HG02763 (cell line): ENCODE results near the gene OBI1.
A peak's percentile ranks its signal among the peaks of the same experiment; 100 is the strongest.

ENCODE experiments used
- ATAC-seq: cut with Tn5 transposase; IDR thresholded peaks from one replicate; pipeline ENCODE4 v1.9.1; 2021; ENCODE audit warnings: mild to moderate bottlenecking, moderate library complexity; ENCODE audit not compliant: unreplicated experiment

Gene OBI1, protein sequence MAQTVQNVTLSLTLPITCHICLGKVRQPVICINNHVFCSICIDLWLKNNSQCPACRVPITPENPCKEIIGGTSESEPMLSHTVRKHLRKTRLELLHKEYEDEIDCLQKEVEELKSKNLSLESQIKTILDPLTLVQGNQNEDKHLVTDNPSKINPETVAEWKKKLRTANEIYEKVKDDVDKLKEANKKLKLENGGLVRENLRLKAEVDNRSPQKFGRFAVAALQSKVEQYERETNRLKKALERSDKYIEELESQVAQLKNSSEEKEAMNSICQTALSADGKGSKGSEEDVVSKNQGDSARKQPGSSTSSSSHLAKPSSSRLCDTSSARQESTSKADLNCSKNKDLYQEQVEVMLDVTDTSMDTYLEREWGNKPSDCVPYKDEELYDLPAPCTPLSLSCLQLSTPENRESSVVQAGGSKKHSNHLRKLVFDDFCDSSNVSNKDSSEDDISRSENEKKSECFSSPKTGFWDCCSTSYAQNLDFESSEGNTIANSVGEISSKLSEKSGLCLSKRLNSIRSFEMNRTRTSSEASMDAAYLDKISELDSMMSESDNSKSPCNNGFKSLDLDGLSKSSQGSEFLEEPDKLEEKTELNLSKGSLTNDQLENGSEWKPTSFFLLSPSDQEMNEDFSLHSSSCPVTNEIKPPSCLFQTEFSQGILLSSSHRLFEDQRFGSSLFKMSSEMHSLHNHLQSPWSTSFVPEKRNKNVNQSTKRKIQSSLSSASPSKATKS

DNA sequence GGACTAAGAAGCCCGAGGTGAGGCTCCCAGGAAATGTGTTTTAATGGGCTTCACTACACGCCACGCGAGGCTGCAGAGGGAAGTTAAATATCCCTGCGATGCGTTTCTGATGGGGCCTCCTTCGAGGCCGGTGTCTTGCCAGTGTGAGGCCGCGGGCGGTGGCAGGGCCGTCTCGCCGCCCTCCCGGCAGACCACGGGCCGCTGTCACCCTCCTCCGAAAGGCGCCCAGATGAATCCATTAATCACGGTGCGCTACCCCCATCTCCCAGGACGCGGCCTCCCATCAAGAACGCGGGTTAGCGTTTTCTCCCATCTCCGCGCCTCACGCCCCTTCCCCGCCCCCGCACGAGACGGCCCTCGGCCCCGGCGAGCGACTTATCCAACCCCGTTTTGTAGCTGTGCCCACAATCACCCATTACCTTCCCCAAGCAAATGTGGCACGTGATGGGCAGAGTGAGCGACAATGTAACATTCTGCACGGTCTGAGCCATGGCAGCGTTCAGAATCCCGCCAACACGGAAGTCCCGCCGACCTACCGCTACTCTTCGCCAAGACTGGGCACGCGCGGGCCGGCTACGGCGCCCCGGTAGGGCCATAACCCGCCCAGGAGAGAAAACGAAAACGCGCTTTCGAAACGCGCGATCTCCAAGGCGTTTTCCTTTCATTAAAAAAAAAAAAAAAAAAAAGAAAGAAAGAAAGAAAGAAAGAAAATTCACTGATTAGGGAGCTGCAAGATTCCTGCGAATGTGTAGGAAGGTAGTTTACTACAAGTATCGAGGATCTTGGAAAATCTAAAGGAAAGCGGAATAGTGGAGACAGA lies at the start of gene OBI1:
OBI1 (minus strand) TSS at position 526 of the 820 bp plus-strand sequence; CDS start at position 491, 35 bp downstream.
- peak; percentile 80 for ATAC-seq

DNA sequence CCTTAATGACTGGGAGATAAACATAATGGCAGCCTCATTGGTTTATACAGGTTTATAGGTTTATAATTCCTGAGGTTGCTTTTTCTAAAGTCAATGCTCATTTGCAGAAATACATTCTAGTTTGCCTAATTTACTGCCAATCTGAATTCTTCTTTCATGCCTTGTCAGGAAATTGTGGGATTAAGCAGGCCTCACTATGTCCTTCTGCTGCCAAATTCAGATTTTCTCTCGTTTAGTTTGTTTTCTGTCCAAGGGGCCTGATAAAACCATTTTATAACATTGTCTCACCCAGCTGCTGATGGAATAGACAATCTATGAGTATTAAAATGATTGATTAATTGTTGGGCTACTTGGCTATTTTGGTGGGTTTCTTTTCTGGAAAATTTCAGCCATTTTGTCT lies 42.4 kb upstream of the OBI1 start:
- no peak for ATAC-seq

DNA sequence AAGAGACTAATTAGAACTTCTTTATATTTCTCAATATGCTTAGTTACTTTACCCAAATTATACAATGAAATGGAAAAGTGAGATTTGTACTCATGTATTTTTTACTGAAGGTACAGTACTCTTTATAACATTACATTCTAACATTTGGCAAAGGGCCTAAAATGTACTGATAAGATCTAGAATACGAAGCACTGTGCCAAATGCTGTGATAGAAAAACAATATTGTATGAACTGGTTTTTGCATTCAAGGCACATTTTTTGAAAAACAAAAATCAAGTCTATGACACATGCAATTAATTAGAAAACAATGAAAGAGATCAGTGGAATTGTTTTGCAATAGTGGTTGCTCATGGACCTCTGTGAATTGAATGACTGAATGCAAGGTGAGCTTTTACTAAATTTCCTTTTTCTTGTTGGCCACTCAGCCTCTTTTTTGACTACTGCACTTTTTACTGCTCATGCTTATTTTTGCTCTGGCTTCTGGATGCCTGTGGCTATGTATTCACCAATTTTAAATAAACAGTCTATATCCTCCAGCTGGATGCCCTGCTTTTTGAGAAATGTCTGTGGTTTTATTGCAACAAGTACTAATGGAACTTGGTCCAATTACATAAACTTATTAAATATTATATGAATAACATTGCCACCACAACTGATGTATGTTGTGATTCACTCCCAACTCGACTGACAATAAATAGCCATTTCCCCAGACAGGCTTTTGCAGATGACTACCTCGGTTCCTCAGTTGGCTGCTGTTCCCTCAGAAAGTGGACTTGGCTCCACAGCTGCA lies 41.4 kb upstream of the OBI1 start:
- ATAC-seq, result no peak

DNA sequence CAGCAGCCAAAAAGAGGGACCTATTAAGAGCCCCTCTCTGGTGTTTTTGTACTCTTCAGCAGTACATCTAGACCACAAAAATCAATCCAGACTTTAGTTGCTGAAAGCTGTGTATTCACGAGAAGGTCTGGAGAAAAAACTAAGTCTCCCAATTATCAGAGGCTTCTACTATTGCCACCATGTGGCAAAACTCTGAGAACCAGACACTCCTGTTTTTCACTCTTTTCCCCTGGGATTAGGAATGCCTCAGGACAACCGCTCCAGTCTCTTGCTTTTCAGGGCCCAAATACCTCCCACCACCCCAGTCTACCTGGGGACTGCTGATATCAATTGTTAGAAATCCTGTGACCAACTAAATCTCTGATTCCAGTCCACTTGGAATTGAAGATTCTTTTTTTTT lies 30.1 kb upstream of the OBI1 start:
- no peak for ATAC-seq

DNA sequence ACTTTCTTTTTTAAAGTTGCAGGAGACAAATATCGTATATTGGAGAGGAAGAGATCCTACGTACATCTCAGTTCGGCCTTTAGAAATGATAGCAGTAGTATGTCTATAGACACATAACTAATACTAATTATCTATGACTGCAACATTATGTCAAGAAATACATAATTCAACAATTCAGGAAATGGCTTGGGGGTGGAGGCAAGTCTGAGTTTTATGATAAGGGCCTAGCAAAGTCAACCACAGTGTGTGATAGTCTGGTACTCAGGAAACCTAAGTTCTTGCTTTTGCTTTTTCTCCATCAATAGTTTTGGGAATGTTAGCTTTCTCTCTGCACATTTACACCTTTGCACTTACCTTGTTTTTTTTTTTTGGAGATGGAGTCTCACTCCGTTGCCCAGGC lies 27.5 kb upstream of the OBI1 start:
- no peak for ATAC-seq

DNA sequence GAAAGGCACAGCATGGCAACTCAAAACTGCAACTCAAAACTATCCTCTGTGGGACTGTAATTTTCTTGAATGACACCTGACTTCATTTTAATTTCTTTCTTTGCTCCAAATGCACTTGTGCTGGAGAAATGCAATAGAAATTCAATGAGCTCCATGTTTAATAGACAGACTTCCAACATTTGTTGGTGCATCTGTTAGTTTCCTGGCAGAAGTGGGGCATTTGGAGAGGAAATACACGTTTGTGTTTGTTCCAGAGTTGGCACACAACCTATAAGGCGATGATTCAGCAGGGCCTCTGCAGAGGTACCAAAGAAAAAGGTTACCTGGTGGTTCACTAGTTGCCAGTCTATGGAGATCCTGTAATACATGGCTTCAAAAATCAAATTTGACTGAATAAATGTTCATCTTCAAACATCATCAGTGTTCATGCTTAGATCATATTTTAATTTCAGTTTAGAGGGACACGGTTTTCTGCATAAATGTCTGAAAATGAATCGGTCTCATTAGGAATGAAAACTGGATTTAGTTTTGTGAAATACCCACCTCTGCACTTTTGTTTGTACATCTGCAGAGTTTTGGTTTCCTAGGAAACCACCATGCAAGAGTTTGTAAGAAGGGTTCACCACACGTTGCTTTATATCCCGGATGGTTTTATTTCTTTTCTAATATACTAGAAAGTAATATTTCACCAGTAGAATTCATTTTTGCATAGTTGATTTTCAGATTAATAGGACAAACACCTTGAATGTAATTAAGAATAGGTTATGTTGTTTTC lies 21.8 kb upstream of the OBI1 start:
- ATAC-seq, result no peak

DNA sequence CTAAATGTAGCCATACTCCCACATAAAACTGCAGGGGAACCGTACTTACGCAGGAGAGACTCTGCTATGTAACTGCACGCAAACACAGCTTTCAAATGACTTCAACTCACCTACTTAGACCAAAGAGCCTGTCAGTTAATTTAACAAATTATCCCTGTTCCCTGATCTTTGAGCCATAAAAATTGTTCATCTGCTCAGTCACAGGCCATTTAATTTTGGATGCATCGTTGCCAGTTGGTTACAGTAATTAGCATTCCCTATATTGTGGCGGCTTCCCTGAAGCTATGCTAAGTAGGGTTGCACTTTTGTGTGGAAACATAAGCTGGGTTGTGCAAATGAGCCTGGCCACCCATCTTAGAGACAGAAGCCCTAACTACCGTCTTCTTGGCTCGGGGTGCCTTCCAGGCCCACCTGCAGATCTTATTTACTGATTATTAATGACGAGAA lies 21.2 kb upstream of the OBI1 start:
- no peak for ATAC-seq

DNA sequence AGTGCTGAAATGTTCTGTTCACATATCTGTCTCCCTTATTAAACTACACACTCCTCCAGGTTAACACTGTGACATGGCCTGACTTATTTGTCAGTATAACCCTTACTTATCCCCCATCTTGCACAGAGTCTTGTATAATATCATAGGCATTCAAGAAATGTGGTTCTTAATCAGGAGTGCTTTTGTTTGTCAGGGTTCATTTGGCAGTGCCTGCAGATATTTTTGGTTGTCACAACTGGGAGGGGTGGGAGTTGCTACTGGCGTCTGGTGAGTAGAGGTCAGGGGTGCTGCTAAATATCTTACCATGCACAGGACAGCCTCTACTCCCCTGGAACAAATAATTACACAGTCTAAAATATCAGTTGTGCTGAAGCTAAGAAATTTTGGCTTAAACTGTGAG lies 20.4 kb upstream of the OBI1 start:
- ATAC-seq, result no peak

DNA sequence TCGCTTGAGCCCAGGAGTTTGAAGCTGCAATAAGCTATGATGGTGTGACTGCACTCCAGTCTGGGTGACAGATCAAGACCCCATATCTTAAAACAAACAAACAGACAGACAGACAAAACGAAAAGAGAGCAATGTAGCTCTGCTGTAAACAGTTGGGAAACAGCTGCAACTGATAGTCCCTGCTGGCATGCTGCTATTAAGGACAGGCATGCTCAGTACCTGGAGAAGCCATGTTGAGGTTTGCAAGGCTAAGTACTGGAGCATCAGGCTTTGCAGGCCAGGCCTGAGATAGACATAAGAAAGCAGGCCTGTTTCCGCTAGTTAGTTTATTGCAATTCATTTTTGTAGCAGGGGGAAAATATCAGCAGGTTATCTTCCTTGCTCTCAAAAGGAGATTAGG lies 16.2 kb upstream of the OBI1 start:
- ATAC-seq, result no peak

DNA sequence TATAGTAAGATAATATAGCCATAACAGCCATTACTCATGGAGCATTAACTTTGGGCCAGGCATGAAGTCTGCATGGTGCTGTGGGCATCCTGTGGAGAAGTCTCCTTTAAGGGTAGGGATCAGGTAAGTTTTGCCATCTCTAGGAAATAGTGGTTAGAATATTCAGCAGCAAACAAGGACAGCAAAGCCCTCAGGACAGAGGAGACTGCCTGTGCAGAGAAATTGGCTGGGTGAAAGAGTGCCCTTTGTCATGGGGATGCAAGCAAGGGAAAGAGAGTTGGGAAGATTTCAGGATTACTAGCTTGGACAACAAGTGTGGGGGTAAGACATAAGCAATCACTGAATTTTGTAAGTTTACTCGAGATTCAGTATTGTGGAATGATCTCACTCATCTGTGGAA lies 15.7 kb upstream of the OBI1 start:
- ATAC-seq, result no peak

DNA sequence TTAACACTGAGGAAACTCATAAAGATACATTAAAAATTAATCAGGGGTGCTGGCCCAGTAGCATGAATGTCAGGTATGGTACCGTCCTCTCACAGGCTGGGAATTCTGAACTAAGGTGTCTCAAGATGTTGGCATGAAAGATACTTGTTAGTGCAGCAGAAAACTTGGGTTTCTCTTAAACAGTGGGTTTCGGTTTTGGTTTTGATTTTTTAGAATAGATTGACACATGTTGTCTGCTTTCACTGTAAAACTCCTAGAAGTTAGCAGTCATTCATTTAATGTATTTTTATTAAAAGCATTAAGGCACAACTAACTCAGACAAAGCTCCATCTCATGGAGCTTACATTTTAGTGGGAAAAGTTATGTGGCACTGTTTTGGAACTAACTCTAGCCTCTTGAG lies 3.5 kb upstream of the OBI1 start:
- no peak for ATAC-seq

DNA sequence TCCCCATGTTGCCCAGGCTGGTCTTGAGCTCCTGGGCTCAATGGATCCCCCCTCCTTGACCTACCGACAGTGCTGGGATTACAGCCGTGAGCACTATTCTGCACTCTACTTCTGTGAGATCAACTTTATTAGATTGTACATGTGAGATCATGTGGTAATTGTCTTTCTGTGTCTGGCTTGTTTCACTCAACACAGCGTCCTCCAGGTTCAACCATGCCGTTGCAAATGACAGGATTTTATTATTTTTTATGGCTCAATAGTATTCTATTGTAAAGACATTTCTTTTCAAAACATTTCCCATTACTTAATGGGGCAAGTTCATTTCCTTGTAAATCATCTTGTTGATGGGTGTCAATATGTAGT lies 1.5 kb upstream of the OBI1 start:
- ATAC-seq, result no peak

DNA sequence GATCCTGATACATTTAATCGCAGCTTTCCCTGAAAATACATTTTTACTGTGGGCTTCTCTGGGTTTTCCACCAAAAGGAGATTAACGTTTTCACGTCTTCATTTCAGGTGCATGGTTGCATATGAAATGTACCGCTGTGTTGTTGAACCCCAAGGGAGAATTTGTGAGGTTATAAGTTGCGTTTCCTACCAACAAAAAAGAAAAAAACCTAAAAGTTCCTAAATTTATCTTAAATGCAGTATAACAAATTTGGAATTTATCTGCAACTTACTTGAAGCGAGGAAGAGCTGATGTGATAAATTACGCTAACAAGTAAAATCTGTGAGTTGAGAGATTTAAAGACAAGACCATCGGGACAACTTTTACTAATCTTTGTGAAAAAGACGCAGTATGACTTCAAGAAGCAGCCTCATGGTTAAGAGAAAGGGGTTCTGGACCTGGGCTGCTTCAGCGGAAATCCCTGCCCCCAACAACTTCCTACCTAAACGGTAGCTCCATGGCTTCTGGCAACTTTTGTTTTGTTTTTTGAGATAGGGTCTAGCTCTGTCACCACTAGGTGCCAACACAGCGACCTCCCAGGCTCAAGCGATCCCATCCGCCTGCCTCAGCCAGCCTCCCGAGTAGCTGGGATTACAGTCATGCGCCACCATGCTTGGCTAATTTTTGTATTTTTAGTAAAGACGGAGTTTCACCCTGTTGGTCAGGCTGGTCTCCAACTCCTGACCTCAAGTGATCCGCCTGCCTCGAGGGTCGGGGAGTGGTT lies 958 bp upstream of the OBI1 start:
- no peak for ATAC-seq

DNA sequence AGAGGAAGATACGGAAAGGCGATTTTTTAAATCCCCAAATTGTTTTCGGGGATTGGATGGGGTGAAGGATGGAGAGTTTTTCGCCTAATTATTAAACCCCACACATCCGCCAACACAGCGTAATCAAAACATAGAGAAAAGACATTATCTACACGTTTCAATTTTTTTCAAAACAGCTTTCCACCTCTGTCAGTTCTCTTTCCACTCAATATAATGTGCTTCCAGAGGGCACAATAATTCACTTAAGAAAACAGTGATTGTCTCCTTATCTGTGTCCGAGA lies 435 bp upstream of the OBI1 start:
- ATAC-seq, result no peak

DNA sequence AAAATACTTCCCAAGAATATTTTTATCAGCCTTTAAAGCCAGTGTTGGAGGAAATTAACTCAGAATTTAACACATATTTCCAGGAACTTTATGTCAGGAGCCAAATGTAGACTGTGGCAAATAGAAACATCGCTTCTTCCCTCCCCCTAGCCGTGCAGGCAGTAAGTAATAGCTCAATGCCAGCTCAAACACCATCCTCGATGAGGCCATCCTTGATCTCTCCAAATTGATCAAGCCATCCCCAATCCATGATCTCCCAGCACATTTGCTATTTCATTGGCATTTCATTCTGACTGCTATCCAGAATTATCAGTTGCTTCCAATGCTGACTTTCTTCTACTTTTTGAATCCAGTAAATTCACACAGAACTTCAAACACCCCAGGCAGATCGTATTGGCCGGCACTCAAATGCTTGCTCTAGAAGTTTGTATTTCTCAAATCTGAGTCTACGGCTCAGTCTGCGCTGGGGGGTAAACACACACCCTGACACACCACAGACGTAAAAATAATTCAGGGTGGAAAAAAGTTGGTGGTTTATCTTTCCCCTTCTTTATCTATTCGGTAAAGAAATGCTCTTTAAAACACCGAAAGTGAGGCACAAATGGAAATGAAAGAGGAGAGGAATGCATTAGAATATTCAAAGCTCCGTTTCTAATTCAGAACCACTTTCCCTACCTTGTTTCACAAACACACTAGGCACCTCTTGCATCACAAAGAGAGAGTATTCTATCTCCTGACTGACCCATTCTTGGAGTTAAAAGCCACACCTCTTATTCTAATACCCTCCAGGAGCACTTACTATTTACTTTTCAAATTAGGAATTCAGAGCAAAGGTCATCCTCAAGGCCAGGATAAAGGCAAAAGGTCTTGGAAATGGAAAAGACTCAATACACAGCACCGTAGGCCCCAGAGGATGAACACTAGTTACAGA lies 991 bp downstream of the OBI1 start:
- ATAC-seq, result peak; percentile 32

DNA sequence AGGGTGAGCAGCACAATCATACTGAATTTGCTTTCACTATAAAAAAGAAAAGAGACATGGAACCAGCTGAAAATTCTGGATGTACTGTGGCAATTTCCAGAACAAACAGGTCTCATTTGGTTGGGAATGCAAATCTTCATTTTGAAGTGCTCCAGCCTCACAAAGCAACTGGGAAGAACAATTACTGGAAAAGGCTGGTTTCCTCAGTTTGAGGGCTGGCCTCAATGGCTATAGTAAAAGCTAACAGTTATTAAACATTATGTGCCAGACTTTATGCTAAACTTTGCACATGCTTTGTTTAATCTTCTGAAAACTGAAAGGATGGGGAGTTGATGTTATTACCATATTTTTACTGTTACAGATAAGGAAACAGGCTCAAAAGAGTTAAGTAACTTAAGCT lies 3.0 kb downstream of the OBI1 start:
- ATAC-seq, result no peak

DNA sequence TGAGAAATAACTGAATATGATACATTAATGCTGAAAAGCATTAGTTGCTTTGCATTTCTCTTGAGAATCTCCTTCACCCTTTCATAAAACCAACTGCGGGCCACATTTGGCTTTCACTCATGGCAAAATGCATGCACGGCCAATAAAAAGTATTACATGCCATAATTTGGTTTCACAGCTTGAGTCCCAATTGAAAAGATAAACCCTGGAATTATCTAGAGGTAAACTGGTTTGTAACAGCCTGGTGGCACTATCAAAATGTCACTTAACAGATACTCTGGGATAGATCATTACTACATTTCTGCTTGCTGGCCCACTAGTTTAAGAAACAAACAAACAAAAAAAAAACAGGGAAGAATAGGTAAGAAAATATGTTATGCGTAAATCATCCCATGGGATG lies 3.9 kb downstream of the OBI1 start:
- no peak for ATAC-seq

DNA sequence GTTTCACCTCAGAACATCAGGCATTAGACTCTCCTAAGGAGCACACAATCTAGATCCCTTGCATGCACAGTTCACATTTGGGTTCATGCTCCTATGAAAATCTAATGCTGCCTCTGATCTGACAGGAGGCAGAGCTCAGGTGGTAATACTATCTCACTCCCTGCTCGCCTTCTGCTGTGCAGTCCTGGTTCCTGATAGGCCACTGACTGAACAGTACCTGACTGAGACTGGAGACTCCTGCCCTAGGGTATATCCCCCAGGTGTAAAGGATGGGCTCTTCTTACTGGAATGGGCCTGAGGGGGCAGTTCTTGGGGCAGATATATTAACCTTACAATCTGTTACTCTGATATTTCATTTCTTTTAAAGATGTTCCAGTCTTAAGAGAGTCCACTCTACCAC lies 6.3 kb downstream of the OBI1 start:
- no peak for ATAC-seq

DNA sequence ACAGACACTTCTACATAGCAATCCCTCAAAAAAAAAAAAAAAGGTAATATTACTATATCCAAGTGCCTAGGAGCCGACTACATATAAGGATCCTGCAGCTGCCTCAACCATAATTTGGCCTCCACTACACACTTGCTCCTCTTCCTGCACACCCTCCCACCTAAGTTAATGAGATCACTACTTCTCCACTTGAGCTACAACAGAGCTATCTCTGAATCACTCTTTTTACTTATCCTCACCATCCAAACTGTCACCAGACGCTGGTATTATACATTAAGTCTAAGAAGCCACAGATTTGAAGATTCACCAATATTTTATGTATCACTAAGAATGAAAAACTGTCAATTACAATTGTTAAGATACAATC lies 8.3 kb downstream of the OBI1 start:
- no peak for ATAC-seq
